ENCODE results near the gene LRSAM1. TPM values are rescaled to one million over a fixed set of nuclear protein-coding genes. Genes with fewer than 3 reads are reported as not detected.

Gene LRSAM1
- total and polyA plus RNA-seq, 2 of the 8 experiments (the other 6 are each of a cell fraction or from before 2014, with no cell fraction given) = 9.7 to 18.3 TPM

DNA sequence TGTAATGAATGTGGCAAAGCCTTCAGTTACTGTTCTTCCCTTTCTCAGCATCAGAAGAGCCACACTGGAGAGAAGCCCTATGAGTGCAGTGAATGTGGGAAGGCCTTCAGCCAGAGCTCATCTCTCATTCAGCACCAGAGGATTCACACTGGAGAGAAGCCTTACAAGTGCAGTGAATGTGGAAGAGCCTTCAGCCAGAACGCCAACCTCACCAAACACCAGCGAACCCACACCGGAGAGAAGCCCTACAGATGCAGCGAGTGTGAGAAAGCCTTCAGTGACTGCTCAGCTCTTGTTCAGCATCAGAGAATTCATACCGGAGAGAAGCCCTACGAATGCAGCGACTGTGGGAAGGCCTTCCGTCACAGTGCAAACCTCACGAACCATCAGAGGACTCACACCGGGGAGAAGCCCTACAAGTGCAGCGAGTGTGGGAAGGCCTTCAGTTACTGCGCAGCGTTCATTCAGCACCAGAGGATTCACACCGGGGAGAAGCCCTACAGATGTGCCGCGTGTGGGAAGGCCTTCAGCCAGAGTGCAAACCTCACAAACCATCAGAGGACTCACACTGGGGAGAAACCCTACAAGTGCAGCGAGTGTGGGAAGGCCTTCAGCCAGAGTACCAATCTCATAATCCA is 6.9 kb upstream of the LRSAM1 start (continued):
- TF ChIP-seq SUZ12 (IDR thresholded peaks at IDR 0.05; ENCODE audit: low read length) = no peak

Data from H1 (cell line).